WTC11 (cell line): Measurements from ENCODE around the gene NAV2. TPM values are rescaled to one million over a fixed set of nuclear protein-coding genes. Genes with fewer than 3 reads are reported as not detected.

Experiments
- ATAC-seq: fragments of 200-7000 bp; cut with Tn5 transposase; 2 replicates; pipeline ENCODE4 v1.10.0; 2021; ENCODE audit warnings: mild to moderate bottlenecking, moderate library complexity
- CTCF ChIA-PET: fragments of 300-600 bp; sonication (Branson Sonifier 250); formaldehyde crosslinking; loops from one replicate; lab custom pipeline; 2021; ENCODE audit warnings: antibody characterized with exemption; lab: Charles Lee
- POLR2A ChIA-PET: fragments of 350-600 bp; sonication (Branson Sonifier 250); formaldehyde crosslinking; loops from one replicate; lab custom pipeline; 2021; ENCODE audit warnings: antibody characterized with exemption; lab: Charles Lee
- DNase-seq: peaks from one replicate; pipeline ENCODE4 v3.0.0; 2021; ENCODE audit warnings: low spot score
- H3K27ac Mint-ChIP-seq: 2 replicates; pipeline ENCODE4 v1.8.0; 2021; ENCODE audit warnings: mixed read lengths
- H3K27me3 Mint-ChIP-seq: 2 replicates; pipeline ENCODE4 v1.8.0; 2021; ENCODE audit warnings: low read depth, mild to moderate bottlenecking, moderate library complexity, mixed read lengths
- H3K36me3 Mint-ChIP-seq: 2 replicates; pipeline ENCODE4 v1.8.0; 2021; ENCODE audit warnings: mixed read lengths
- H3K4me1 Mint-ChIP-seq: 2 replicates; pipeline ENCODE4 v1.8.0; 2022; ENCODE audit warnings: mixed read lengths
- H3K4me3 Mint-ChIP-seq: 2 replicates; pipeline ENCODE4 v1.8.0; 2021; ENCODE audit warnings: mild to moderate bottlenecking, moderate library complexity, mixed read lengths
- H3K9me3 Mint-ChIP-seq: 2 replicates; pipeline ENCODE4 v1.8.0; 2021; ENCODE audit warnings: mixed read lengths
- FOXP1 ChIP-seq: sonication (generic); formaldehyde crosslinking; IDR thresholded peaks from 2 replicates; pipeline ENCODE4 v1.8.0; 2022; ENCODE audit warnings: missing genetic modification reagents, mild to moderate bottlenecking, moderate library complexity, borderline replicate concordance
- GTF2I ChIP-seq: fragments of 250-450 bp; sonication (Bioruptor Pico); conservative IDR thresholded peaks from 2 replicates; pipeline ENCODE4 v1.4.0; 2021; ENCODE audit warnings: mild to moderate bottlenecking
- NFATC4 ChIP-seq: fragments of 250-450 bp; sonication (Bioruptor Pico); IDR thresholded peaks from 2 replicates; pipeline ENCODE4 v1.9.0; 2021; ENCODE audit warnings: mild to moderate bottlenecking
- NR2C2 ChIP-seq: sonication (generic); formaldehyde crosslinking; IDR thresholded peaks from 2 replicates; pipeline ENCODE4 v1.8.0; 2022; ENCODE audit warnings: mild to moderate bottlenecking, missing genetic modification reagents
- PRRX2 ChIP-seq: fragments of 250-450 bp; sonication (Bioruptor Pico); IDR thresholded peaks from 2 replicates; pipeline ENCODE4 v1.8.0; 2021; ENCODE audit warnings: mild to moderate bottlenecking
- RELA ChIP-seq: sonication (generic); formaldehyde crosslinking; IDR thresholded peaks from 2 replicates; pipeline ENCODE4 v1.8.1; 2022; ENCODE audit warnings: missing genetic modification reagents, mild to moderate bottlenecking, borderline replicate concordance
- SOX15 ChIP-seq: fragments of 250-450 bp; sonication (Bioruptor Pico); IDR thresholded peaks from 2 replicates; pipeline ENCODE4 v1.9.0; 2021; ENCODE audit warnings: mild to moderate bottlenecking
- TP53 ChIP-seq: sonication (generic); formaldehyde crosslinking; IDR thresholded peaks from 2 replicates; pipeline ENCODE4 v1.8.1; 2023; ENCODE audit warnings: mild to moderate bottlenecking, missing genetic modification reagents
- ZBTB43 ChIP-seq: sonication (generic); formaldehyde crosslinking; IDR thresholded peaks from 2 replicates; pipeline ENCODE4 v1.8.1; 2023; ENCODE audit warnings: mild to moderate bottlenecking, missing genetic modification reagents
- ZNF121 ChIP-seq: sonication (generic); formaldehyde crosslinking; IDR thresholded peaks from 2 replicates; pipeline ENCODE4 v1.8.0; 2023; ENCODE audit warnings: missing genetic modification reagents
- ZNF416 ChIP-seq: fragments of 250-450 bp; sonication (Bioruptor Pico); IDR thresholded peaks from 2 replicates; pipeline ENCODE4 v1.9.0; 2021; ENCODE audit warnings: mild to moderate bottlenecking, inconsistent platforms
- ZNF423 ChIP-seq: fragments of 250-450 bp; sonication (Bioruptor Pico); IDR thresholded peaks from 2 replicates; pipeline ENCODE4 v2.1.2; 2022; ENCODE audit warnings: mild to moderate bottlenecking, moderate library complexity
- ZNF425 ChIP-seq: fragments of 250-450 bp; sonication (Bioruptor Pico); conservative IDR thresholded peaks from 2 replicates; pipeline ENCODE4 v1.9.0; 2021; ENCODE audit warnings: mild to moderate bottlenecking
- ZNF671 ChIP-seq: fragments of 250-450 bp; sonication (Bioruptor Pico); IDR thresholded peaks from 2 replicates; pipeline ENCODE4 v1.8.0; 2021; ENCODE audit warnings: mild to moderate bottlenecking
- total RNA-seq: library from RNA; stranded (reverse); gene quantifications from 3 replicates; pipeline ENCODE4 v1.2.3, GENCODE V29; 2021
- TF ChIP-seq, protein P1 (sequence below): fragments of 250-450 bp; sonication (Bioruptor Pico); IDR thresholded peaks from 2 replicates; pipeline ENCODE4 v1.9.0; 2021; ENCODE audit warnings: mild to moderate bottlenecking
- TF ChIP-seq, protein P2 (sequence below): sonication (generic); formaldehyde crosslinking; IDR thresholded peaks from 2 replicates; pipeline ENCODE4 v1.8.0; 2022; ENCODE audit warnings: missing genetic modification reagents
- TF ChIP-seq, protein P3 (sequence below): fragments of 250-450 bp; sonication (Bioruptor Pico); IDR thresholded peaks from 2 replicates; pipeline ENCODE4 v1.9.0; 2021; ENCODE audit warnings: mild to moderate bottlenecking

Gene NAV2
- total RNA-seq, 1 experiment from 2014 or later, result 42.8 TPM

GRCh38 chr11:19866521-19866920 lies 153.9 kb downstream of the NAV2 start (continued):
- TF ChIP-seq GTF2I, result no peak
- TF ChIP-seq, protein P1, sequence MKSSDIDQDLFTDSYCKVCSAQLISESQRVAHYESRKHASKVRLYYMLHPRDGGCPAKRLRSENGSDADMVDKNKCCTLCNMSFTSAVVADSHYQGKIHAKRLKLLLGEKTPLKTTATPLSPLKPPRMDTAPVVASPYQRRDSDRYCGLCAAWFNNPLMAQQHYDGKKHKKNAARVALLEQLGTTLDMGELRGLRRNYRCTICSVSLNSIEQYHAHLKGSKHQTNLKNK, result no peak
- no peak for TF ChIP-seq ZNF423 (CRISPR knock-in tag)
- no peak for TF ChIP-seq ZNF425 (CRISPR knock-in tag)
- TF ChIP-seq ZBTB43 (CRISPR knock-in tag), result no peak
- no peak for TF ChIP-seq ZNF671 (CRISPR knock-in tag)
- TF ChIP-seq PRRX2, result no peak

GRCh38 chr11:19867064-19867463 lies 154.4 kb downstream of the NAV2 start:
- peaks cover 15% of the 10 kb centered on the region for H3K36me3 Mint-ChIP-seq
- no peaks in the 10 kb centered on the region for H3K27me3 Mint-ChIP-seq
- ATAC-seq (peak; percentile 61), DNase-seq (no peak)
- no peak overlapping the region for H3K4me3 Mint-ChIP-seq
- peaks cover 77% of the 10 kb centered on the region for H3K4me1 Mint-ChIP-seq
- CTCF ChIA-PET, result no interaction called here
- POLR2A ChIA-PET, result interaction anchor here (1.5 kb wide), 1 partner anchor 90 kb away, joined by 3 read pairs; no protein-coding TSS in a partner anchor
- TF ChIP-seq, protein P2, sequence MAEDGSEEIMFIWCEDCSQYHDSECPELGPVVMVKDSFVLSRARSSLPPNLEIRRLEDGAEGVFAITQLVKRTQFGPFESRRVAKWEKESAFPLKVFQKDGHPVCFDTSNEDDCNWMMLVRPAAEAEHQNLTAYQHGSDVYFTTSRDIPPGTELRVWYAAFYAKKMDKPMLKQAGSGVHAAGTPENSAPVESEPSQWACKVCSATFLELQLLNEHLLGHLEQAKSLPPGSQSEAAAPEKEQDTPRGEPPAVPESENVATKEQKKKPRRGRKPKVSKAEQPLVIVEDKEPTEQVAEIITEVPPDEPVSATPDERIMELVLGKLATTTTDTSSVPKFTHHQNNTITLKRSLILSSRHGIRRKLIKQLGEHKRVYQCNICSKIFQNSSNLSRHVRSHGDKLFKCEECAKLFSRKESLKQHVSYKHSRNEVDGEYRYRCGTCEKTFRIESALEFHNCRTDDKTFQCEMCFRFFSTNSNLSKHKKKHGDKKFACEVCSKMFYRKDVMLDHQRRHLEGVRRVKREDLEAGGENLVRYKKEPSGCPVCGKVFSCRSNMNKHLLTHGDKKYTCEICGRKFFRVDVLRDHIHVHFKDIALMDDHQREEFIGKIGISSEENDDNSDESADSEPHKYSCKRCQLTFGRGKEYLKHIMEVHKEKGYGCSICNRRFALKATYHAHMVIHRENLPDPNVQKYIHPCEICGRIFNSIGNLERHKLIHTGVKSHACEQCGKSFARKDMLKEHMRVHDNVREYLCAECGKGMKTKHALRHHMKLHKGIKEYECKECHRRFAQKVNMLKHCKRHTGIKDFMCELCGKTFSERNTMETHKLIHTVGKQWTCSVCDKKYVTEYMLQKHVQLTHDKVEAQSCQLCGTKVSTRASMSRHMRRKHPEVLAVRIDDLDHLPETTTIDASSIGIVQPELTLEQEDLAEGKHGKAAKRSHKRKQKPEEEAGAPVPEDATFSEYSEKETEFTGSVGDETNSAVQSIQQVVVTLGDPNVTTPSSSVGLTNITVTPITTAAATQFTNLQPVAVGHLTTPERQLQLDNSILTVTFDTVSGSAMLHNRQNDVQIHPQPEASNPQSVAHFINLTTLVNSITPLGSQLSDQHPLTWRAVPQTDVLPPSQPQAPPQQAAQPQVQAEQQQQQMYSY (CRISPR knock-in tag), result no peak
- TF ChIP-seq RELA (CRISPR knock-in tag) (no peak), NR2C2 (CRISPR knock-in tag) (no peak), FOXP1 (no peak)
- TF ChIP-seq, all 79 proteins: peak for 0
- no peaks in the 10 kb centered on the region for H3K9me3 Mint-ChIP-seq
- 0 out of 2 replicates have a peak overlapping the region, but pooled peaks have one; percentile 1 for H3K27ac Mint-ChIP-seq

DNA sequence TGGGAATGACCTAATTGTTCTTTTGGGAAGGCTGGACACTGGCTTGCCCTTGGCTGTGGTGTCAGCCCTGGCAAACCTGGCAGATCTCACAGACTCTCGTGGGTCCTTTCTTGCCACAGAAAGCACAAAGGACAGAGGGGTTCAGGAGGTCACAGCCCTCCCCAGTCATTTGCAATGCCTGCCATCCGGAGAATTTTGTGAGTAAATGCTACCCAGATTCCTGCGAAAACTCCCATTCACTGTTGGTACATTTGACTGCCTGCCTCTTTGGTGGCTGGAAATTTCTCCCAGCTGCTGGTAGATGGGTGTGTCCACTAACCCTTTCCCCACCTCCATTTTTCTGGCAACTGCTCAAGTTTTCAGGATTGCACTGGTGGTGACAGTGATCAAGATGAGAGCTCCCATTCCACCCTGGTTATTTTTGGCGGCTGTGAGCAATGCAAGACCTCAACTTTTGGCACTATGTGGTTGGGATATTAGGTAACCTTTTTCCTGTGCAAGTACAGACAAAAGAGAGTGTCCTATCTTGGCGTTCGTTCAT lies 155.7 kb downstream of the NAV2 start:
- H3K9me3 Mint-ChIP-seq, result no peaks in the 10 kb centered on the region
- no peak overlapping the region for H3K4me3 Mint-ChIP-seq
- ChIA-PET POLR2A (interaction anchor here (1.5 kb wide), 1 partner anchor 91 kb away, joined by 3 read pairs; no protein-coding TSS in a partner anchor), CTCF (interaction anchor here (0.6 to 1.3 kb wide), 2 partner anchors 35 to 91 kb away, joined by 3 to 4 read pairs; no protein-coding TSS in a partner anchor)
- H3K27ac Mint-ChIP-seq, result no peak overlapping the region
- no peaks in the 10 kb centered on the region for H3K27me3 Mint-ChIP-seq
- no peak for ATAC-seq
- H3K36me3 Mint-ChIP-seq, result peaks cover 12% of the 10 kb centered on the region
- peaks cover 90% of the 10 kb centered on the region for H3K4me1 Mint-ChIP-seq
- no peak for DNase-seq
- no peak for TF ChIP-seq ZNF416 (CRISPR knock-in tag)
- TF ChIP-seq SOX15, result no peak
- TF ChIP-seq ZNF121 (CRISPR knock-in tag), result no peak
- TF ChIP-seq, protein P3, sequence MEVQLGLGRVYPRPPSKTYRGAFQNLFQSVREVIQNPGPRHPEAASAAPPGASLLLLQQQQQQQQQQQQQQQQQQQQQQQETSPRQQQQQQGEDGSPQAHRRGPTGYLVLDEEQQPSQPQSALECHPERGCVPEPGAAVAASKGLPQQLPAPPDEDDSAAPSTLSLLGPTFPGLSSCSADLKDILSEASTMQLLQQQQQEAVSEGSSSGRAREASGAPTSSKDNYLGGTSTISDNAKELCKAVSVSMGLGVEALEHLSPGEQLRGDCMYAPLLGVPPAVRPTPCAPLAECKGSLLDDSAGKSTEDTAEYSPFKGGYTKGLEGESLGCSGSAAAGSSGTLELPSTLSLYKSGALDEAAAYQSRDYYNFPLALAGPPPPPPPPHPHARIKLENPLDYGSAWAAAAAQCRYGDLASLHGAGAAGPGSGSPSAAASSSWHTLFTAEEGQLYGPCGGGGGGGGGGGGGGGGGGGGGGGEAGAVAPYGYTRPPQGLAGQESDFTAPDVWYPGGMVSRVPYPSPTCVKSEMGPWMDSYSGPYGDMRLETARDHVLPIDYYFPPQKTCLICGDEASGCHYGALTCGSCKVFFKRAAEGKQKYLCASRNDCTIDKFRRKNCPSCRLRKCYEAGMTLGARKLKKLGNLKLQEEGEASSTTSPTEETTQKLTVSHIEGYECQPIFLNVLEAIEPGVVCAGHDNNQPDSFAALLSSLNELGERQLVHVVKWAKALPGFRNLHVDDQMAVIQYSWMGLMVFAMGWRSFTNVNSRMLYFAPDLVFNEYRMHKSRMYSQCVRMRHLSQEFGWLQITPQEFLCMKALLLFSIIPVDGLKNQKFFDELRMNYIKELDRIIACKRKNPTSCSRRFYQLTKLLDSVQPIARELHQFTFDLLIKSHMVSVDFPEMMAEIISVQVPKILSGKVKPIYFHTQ (CRISPR knock-in tag), result no peak
- no peak for TF ChIP-seq NFATC4 (CRISPR knock-in tag)
- no peak for TF ChIP-seq TP53 (CRISPR knock-in tag)
- TF ChIP-seq ZBTB43 (CRISPR knock-in tag), result no peak
- no peak for TF ChIP-seq ZNF425 (CRISPR knock-in tag)
